EL (cell line): Measurements from ENCODE around the gene STOML3.
"Not testable (repeated sequence)": the region's sequence is repeated elsewhere in the genome, so short reads cannot be mapped to it uniquely, and the experiment has no call there.

Experiments used
- DNase-seq: peaks from one replicate; pipeline ENCODE4 v3.0.0-alpha.2; 2016

STOML3 gene, protein sequence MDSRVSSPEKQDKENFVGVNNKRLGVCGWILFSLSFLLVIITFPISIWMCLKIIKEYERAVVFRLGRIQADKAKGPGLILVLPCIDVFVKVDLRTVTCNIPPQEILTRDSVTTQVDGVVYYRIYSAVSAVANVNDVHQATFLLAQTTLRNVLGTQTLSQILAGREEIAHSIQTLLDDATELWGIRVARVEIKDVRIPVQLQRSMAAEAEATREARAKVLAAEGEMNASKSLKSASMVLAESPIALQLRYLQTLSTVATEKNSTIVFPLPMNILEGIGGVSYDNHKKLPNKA

DNA sequence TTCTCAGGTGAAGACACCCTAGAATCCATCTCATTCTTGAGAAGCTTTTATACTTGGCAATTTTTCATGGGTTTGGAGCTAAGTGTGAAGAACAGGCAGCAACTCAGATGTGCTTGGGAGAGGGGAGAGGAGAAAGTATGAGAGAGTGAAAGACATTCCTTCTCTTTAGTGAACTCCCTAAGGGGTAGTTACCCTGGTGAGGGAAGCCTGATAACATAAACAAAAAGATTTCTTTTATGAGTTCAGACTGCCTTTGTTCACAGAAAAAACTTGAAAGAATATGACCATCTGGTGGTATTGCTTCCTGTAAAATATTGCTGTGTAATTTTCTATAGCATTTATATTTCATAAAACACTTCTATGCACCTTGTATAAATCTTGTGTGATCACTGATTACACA lies at the start of gene STOML3:
STOML3 (minus strand) TSS at position 139 of the 400 bp plus-strand sequence; CDS start at position 29, 110 bp downstream.
- no peak for DNase-seq

DNA sequence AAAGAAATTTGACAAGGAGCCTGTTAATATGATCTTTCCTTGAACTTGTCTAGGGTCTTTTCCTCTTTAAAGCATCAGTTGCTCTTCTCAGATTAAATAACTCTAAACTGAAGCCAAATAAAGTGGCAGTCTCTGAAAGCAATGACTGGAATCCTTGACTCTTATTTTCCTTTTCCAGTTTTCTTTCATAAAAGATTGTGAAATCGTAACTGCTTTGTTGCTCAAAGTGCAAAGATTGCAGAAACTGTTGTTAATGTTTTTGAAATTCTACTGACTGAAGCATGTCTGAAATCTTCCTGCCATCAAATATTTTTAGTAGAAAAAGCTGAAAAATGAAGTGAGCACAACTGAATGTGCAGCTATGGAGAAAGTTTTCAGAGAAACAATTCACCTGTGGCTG lies 49.6 kb upstream of the STOML3 start:
- DNase-seq, result no peak

DNA sequence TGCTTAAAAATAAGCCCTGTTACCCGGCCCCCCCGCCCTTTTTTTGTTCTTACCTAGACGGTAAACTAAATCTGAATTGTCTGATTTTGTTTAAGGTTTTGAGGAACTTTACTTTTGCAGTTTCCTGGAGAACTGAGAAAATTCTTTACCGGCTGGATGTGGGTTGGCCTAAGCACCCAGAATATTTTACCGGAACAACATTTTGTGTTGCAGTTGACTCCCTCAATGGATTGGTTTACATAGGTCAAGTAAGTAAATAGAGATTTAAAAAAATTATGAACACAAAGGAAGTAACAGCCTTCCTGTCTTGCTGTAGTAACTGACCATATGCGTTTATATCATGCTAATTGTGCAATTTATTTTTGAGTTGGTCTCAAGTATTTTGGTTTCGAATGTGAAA lies 48.4 kb upstream of the STOML3 start:
- DNase-seq, result no peak

DNA sequence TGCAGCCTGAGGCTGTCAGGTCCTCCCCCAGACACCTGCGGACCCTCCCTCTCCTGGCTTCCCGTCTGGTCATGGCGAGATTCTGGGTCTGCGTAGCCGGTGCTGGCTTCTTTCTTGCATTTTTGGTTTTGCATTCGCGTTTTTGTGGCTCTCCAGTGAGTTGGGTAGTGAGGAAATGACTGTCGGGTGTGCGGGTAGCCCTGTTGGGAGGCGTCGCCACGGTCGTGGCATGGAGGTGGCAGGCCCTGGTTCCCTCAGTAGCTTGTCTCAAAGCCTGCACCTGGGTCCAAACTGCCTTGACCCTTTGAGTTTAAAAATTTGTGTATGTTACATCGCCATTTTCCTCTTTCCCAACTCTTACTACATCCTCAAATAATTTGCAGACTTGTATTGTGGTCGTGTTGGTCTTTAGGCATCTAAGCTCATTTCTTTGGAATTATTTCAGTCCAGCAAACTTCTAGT lies 48.0 kb upstream of the STOML3 start:
- DNase-seq, result peak; percentile 36

DNA sequence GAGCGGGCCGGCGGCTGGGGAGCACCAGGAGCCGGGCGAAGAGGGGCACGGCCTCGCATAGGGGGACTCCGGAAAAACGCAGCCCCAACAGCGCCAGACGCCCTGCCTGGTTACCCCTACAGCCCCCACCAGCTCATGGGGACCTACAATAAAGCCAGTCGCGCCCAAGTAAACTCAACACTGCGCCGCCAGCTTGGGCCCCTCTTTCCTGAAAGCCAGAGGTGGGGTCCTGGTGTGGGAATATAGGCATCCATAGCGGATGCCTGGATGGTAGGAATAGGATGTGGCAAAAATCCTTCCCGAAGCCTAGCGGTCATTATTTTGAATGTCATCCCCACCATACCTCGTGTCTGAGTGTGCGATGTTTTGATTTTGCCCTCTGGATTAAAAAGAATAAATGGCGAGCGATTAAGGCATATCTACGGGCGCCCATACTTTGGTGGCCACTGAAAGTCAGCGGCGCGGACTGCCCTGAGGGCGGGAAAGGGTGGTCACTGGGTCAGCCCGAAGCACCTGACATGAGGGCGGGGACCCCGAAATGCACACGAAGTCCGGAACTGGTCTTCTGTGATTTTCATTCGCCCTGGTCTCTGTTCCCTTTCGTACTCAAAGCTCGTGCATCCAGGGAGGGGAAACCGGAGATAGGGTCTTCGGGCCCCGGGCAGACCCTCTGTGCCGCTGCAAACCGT lies 47.4 kb upstream of the STOML3 start, which contains the start of the genes NHLRC3 and PROSER1:
NHLRC3 (plus strand) TSS at position 577 of the 689 bp plus-strand sequence. CDS start 184 bp downstream, outside the sequence.
PROSER1 (minus strand) TSS at position 210 of the 689 bp plus-strand sequence. CDS start 847 bp downstream, outside the sequence.
- peak; percentile 91 for DNase-seq

DNA sequence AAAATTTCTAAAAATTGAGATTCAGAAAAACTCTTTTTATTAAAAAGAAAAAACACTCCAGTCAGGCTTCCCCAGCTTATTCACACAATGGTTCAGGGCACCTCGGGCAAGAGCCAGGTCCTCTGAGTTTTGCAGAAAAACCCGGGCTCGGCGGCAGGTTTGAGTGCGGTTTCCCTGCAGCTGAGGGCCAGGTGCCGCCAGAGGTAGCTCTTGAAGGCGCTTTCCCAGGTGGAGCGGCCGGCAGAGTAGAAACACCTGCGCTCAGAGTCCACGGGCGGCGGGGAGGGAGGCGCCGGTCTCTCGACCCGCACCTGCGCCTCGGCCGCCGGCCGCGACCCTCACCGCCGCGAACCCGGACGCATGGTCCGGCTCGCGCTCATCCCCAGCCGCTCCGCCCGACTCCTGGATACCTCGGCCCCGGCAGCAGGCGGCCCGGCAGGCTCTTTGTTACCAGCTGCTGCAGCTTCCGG lies 46.8 kb upstream of the STOML3 start:
- no peak for DNase-seq

DNA sequence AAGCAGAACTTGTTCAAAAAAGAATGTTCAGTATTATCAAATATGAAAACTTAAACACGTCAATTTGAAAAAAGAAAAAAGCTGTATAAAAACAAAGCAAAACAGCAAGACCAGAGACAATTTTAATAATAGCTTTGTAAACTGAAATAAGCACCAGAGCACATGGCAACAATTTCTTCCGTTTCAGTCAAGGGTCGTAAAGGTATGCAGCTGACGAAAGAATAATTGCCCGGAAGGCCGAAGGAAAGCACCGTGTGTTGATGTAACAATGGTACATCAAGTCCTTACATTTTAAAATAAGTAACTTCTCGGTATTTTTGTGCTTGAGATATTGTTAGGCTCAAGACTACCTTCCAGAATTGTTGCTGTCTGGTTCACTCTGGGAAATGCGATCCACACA lies 45.6 kb upstream of the STOML3 start:
- peak; percentile 17 for DNase-seq

DNA sequence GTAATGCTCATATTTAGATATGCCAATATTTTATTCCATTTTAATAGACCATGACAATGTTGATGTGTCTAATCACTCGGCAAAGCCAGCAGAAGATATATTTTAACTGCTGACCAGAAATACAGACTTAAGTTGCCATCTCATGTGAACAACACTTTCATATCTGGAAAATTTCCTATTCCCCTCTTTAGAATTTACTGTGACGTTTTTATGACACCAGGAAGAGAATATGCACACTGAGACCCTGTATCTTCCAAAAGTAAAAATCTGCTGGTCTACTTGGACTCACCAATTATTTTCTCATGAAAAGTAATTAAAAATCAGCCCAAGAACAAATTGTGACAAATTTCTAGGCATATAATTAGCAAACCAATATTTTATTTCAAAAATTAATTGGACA lies 45.2 kb upstream of the STOML3 start:
- no peak for DNase-seq

DNA sequence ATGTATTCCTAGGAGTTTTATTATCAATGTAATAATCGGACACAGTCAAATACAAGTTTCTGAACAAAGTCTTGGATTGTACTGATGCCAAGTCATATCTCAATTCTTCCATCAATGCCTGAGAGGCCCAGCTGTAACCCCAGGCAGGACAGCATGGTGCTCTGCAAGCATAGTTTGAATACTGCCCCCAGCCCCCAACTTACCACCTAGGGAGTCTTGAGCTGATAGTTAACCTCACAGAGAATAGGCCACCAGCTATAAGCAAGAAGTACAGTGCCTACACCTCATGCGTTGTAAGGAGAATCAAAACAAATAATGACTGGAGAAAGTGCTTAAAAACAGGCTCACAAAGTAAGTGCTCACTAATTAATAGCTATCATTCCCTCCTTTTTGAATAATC lies 44.6 kb upstream of the STOML3 start:
- no peak for DNase-seq

DNA sequence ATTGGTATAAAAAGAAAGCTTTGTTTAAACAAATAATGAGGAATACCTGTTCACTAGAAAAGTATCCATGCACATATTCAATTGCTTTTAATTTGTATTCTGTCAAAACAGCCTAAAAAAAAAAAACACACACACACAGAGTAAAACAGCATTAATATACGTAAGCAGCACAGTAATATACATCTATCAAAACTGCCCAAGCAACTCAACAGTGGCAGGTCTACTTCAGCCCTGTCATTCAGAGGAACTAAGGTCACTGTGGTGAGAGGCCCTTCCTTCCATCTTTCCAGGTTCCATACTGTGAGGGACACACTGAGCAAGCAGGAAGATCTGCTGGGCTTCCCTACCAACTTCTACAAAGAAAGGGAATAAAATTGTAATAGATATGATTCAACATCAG lies 43.5 kb upstream of the STOML3 start:
- DNase-seq, result no peak

DNA sequence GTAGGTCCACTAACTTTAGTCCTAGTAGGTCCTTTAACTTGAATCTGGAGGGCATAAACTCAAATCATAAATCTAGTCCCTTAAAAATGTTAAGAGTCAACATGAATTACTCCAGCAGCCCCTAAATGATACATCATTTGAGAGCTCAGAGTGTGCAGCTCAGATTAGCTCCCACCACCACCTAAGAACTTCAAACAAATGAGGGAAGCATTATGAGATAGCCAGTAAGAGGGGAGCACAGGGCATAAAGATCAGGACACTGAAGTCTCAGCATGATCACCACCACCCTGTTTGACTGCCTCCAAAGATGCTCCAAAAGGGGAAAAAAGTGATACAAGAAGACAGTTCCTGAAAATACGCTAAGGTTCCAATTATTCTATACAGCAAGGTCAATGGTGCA lies 41.5 kb upstream of the STOML3 start:
- no peak for DNase-seq

DNA sequence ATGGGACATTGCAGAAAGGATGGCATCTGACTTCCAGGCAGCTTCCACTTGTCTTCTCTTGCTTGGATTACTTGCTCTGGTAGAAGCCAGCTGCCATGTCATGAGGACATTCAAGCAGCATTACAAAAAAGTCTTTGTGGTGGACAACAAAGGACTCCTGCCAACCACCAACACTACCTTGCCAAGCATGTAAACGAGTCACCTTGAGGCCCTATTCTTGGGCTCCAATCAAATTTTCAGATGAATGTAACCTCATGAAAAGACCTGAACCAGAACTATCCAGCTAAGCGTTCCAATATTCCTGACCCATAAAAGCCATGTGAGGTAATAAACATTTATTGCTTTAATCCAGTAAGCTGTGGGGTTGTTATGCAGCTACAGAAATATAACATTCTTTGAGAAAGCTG lies 34.8 kb upstream of the STOML3 start:
- DNase-seq, result no peak

DNA sequence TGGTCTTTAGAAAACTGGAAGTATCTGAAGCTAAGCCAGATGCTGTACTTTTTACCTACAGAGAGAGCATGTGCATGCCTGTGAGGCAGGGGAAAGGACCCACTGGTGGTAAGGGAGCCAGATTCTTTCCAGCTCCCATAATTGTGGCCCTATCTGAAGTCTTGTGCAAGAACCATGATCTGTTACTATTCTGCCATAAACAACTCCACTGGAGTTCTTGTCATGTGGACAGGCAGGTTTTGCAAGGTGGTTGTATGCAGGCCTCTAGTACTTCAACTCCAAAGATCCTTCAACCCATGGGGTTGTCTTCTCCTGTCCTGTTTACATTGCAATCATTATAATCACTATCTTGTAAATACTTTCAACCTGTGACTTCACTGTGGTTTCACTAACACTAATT lies 33.1 kb upstream of the STOML3 start:
- DNase-seq, result no peak

DNA sequence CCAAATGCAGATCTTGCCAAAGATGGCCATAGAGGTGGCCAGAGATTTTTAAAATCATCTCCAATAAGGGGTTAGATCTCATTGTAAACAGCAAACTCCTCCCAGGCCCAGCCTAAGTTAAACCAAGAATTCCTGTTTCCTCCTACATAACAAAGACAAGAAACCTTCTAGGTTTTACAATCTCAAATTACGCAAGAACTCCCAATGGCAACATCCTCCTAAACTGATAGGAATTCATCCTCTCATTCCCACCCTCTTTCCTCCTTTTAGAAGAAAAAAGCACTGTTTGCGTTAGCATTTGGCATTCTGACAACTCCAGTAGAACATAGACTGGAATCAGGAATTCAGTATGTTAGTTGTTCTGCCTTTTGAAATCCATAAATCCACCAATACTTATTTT lies 32.7 kb upstream of the STOML3 start:
- peak; percentile 18 for DNase-seq

DNA sequence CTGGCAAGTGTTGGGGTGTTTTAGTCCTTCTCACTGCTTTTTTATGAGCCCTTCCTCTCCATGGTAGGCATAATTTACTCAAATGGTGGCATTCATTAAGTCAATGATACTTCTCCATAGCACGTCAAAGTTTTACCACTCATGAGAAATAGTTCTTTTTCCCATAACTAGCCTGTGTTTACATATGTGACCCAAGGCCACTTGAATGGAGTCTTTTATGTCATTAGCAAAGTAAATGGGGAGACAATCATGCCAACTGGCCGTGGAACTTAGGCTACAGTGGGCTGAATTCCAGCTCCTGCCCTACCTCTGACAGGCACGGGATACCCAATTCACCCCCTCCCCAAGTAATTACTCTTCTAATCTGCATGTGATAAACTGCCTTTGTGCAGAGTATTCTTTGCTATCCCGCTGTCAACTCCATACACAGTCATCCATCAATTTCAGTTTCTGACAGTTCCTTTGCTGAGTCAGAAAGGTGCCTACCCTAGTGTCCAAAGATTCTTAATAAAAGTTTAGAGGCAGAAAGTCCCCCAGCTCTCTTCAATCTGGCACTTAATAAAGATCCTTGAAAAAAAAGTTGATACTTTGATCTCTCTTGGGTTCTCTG lies 30.3 kb upstream of the STOML3 start:
- no peak for DNase-seq

DNA sequence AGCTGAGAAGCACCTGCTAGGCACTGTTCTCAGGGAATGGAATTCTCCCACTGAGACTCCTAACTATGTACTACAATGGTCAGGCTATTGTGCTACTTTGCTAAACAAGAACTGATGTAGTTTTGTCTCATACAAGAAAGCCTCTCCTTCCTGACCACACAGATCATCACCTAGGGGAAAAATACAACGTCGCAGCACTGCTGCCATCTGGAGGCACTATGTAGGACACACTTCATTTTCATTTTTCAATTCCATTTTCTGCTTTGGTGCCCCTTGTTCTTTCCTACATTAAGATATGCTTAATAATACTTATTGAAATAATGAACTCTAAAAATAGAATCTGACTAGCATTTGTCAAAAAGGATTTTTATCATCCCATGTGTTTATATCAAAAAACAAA lies 26.2 kb upstream of the STOML3 start:
- DNase-seq, result peak; percentile 26

DNA sequence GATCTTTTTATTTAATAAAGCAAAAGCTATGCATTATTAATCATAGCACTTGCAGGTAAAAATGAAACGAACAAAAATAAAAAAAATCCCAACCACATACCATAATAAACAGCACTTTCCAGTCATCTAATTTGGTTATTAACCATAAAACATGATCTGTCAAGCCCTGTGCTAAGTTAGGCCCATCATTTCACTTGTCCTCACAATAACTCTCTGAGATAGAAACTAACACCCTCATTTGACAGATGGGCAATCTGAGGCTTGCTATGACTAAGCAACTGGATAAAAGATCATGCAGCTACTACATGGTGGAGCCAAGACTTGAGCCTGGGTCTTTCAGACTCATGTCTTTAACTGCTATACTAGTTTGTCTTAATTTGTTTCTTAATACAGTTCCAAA lies 25.5 kb upstream of the STOML3 start:
- no peak for DNase-seq

DNA sequence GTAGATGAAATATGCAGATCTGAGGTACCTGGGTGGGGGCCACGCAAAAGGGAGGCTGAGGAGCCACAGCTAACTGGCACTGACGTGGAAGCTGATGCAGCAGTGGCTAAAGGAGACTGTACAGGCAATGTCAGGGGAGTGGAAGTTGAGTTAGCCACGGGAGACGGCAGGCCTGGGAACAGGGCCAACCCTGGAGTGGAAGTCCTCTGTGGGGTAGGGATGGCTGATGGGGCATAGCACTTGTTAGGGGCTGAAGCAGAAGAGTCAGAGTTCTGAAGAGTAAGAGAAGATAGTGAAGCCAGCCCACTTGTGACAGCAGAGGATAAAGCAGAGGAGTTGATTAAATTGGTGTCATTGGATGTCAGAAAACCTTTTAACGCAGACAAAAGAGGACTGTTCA lies 22.8 kb upstream of the STOML3 start:
- no peak for DNase-seq

DNA sequence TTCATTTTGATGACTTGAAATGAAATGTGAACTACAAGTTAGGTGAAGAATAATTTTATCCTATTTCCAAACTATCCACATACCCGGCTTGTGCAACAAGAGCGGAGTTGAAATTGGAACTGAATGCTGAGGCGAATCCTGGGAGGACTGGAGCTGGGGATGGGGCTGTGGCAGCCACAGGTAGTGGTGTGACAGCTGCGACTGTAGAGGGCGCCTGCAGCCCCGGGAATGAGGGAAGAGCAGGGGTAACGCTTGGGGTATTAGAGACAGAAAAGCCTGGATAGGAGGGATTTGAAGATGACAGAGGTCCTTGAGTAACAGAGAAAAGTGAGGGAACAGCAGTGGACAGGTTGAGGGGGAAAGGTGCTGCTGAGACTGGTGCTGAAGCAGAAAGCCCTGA lies 22.0 kb upstream of the STOML3 start:
- DNase-seq, result no peak

DNA sequence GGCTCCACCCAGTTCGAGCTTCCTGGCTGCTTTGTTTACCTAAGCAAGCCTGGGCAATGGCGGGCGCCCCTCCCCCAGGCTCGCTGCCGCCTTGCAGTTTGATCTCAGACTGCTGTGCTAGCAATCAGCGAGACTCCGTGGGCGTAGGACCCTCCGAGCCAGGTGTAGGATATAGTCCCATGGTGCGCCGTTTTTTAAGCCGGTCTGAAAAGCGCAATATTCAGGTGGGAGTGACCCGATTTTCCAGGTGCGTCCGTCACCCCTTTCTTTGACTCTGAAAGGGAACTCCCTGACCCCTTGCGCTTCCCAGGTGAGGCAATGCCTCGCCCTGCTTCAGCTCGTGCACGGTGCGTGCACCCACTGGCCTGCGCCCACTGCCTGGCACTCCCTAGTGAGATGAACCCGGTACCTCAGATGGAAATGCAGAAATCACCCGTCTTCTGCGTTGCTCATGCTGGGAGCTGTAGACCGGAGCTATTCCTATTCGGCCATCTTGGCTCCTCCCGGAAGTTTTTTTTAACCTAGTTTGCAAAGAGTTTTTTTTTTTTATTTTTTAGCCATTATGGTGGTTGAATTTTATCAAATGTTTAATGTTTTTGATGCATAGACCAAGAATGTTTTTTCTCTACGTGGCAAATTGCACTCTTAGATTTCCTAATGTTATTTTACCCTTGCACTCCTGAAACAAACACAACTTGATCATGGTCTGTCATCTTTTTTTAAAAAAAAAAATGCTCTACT lies 15.9 kb upstream of the STOML3 start:
- DNase-seq, result not testable (repeated sequence)

DNA sequence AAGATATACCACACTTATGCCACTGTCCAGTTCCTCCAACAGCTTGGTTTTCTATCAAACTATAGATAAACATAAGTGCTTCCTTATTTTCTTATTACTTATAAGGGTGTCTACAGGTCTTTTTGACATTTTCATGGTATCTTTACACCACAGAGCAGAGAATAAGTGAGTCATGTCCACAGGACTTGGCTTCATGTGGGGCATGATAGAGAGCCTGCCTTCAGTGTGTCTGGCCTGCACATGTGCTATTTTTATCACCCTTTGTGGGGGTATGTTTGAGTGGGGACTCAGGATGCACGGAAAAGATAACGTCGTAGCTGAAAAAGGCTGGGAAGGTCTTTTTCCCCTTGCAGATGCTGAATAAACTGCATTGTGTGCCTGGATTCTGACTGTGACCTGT lies 8.1 kb upstream of the STOML3 start:
- DNase-seq, result no peak

DNA sequence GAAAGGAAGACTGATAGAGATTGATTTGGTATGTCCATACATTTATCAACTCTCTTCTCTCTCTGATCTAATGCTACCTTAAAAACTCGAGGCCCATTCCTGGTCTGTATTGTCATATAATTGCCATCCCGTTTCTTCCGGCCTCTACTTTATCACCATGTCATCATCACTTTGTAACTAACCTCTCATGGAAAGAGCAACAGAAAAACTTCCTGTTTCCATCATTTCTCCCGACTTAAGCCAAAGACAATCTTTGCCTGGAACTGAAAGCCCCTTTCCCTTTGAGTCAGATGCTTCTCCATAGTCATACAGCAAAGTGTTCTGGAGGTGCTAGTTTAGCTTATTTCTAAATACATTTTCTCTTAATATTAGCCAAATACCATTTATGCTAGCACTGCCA lies 2.8 kb upstream of the STOML3 start:
- no peak for DNase-seq

DNA sequence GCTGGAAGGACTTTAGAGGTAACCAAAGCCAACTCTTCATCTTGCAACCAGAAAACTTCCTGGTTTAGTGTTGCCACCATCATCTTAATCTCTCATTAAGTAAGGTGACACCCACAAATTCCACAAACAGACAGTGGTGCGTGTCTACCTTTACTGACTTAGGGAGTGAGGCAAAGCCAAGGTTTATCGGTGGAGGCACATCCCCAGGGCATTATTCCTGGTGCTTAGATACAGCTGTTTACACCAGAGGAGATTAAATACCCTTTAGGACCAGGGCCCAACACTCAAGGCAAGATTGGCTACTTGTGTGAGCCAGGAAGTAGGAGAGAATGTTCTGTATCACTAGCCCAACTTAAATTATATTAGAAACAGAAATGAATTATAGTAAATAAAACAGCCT lies 9.5 kb downstream of the STOML3 start:
- no peak for DNase-seq
